ENCODE measurements around the gene LYST.

The LYST gene

GRCh38 chr1:235628316-235629005 lies 238.2 kb downstream of the LYST start:
- Histone ChIP-seq H3K9ac (no peak overlapping the region), H3K4me1 (no peaks in the 10 kb centered on the region), H3K4me3 (ENCODE audit: low read depth, low read length) (no peak overlapping the region), H3K79me2 (no peaks in the 10 kb centered on the region), H3K4me2 (ENCODE audit: low read length) (no peak overlapping the region), H3K36me3 (ENCODE audit: control insufficient read depth, insufficient read depth, low read length) (no peaks in the 10 kb centered on the region), H3K9me3 (ENCODE audit: control insufficient read depth, low read length) (no peaks in the 10 kb centered on the region), H2AFZ (no peak overlapping the region), H3K27me3 (ENCODE audit: control insufficient read depth, insufficient read depth, low read length) (no peaks in the 10 kb centered on the region), H3K27ac (no peak overlapping the region)
- no peak for TF ChIP-seq CTCF (IDR thresholded peaks at IDR 0.05)

GRCh38 chr1:235625831-235626230 lies 240.9 kb downstream of the LYST start:
- H3K9me3 ChIP-seq (ENCODE audit: control insufficient read depth, low read length) = no peaks in the 10 kb centered on the region
- no peak for TF ChIP-seq CTCF (IDR thresholded peaks at IDR 0.05)
- no peaks in the 10 kb centered on the region for H3K27me3 ChIP-seq (ENCODE audit: control insufficient read depth, insufficient read depth, low read length)
- no peak overlapping the region for H2AFZ ChIP-seq
- no peaks in the 10 kb centered on the region for H3K4me1 ChIP-seq
- H3K9ac ChIP-seq = no peak overlapping the region
- H3K79me2 ChIP-seq = no peaks in the 10 kb centered on the region
- H3K4me2 ChIP-seq (ENCODE audit: low read length) = no peak overlapping the region
- no peaks in the 10 kb centered on the region for H3K36me3 ChIP-seq (ENCODE audit: control insufficient read depth, insufficient read depth, low read length)
- no peak overlapping the region for H3K27ac ChIP-seq
- no peak overlapping the region for H3K4me3 ChIP-seq (ENCODE audit: low read depth, low read length)

- H2AFZ ChIP-seq = no peak overlapping the region
Measured at GRCh38 chr1:235625340-235625739, 241.4 kb downstream of the LYST start.

GRCh38 chr1:235624721-235625333 lies 241.9 kb downstream of the LYST start:
- H3K4me2 ChIP-seq (ENCODE audit: low read length) = no peak overlapping the region
- no peak overlapping the region for H3K27ac ChIP-seq
- H3K79me2 ChIP-seq = no peaks in the 10 kb centered on the region
- H3K36me3 ChIP-seq (ENCODE audit: control insufficient read depth, insufficient read depth, low read length) = no peaks in the 10 kb centered on the region
- no peaks in the 10 kb centered on the region for H3K9me3 ChIP-seq (ENCODE audit: control insufficient read depth, low read length)
- no peak overlapping the region for H3K9ac ChIP-seq
- TF ChIP-seq CTCF (IDR thresholded peaks at IDR 0.05) = no peak
- H3K27me3 ChIP-seq (ENCODE audit: control insufficient read depth, insufficient read depth, low read length) = no peaks in the 10 kb centered on the region
- no peaks in the 10 kb centered on the region for H3K4me1 ChIP-seq
- H3K4me3 ChIP-seq (ENCODE audit: low read depth, low read length) = no peak overlapping the region
- no peak overlapping the region for H2AFZ ChIP-seq

More at GRCh38 chr1:235625340-235625739, 241.4 kb downstream of the LYST start:
- H3K4me3 ChIP-seq (ENCODE audit: low read depth, low read length) = no peak overlapping the region
- H3K4me1 ChIP-seq = no peaks in the 10 kb centered on the region
- H3K27me3 ChIP-seq (ENCODE audit: control insufficient read depth, insufficient read depth, low read length) = no peaks in the 10 kb centered on the region
- H3K4me2 ChIP-seq (ENCODE audit: low read length) = no peak overlapping the region
- no peaks in the 10 kb centered on the region for H3K9me3 ChIP-seq (ENCODE audit: control insufficient read depth, low read length)
- no peaks in the 10 kb centered on the region for H3K36me3 ChIP-seq (ENCODE audit: control insufficient read depth, insufficient read depth, low read length)
- no peaks in the 10 kb centered on the region for H3K79me2 ChIP-seq
- no peak overlapping the region for H3K9ac ChIP-seq
- no peak overlapping the region for H3K27ac ChIP-seq
- TF ChIP-seq CTCF (IDR thresholded peaks at IDR 0.05) = no peak

Measured in parathyroid adenoma (tissue), 2 donors.